ENCODE data around the gene SPTSSB. TPM values are rescaled to one million over a fixed set of nuclear protein-coding genes. Genes with fewer than 3 reads are reported as not detected.

The SPTSSB gene
- total and polyA plus RNA-seq, 9 of the 15 experiments (the other 6 are each of a cell fraction or from before 2014, with no cell fraction given) = 0.07 TPM; not detected in 8

- intact Hi-C loops (cut with micrococcal nuclease) = no loop called here
- H3K4me2 ChIP-seq (ENCODE audit: insufficient read depth, low read length) = no peak overlapping the region
- no peaks in the 10 kb centered on the region for H3K9me1 ChIP-seq (ENCODE audit: control insufficient read depth, insufficient read depth, low read length)
- H3K27ac ChIP-seq (ENCODE audit: extremely low read depth, low read depth, low read length) = no peak overlapping the region
- POLR2A ChIA-PET = no interaction called here
- H3K9me3 ChIP-seq (replicated peaks; ENCODE audit: control insufficient read depth, insufficient read depth, low read depth, low read length) = no peaks in the 10 kb centered on the region
- CTCF ChIA-PET (ENCODE audit: low intra/inter-chr PET ratio) = no interaction called here
- H4K20me1 ChIP-seq (replicated peaks; ENCODE audit: control insufficient read depth, insufficient read depth, low read length) = no peaks in the 10 kb centered on the region
- no peak for DNase-seq (ENCODE audit: extremely low read depth in 1 of 4, low spot score in 3 of 4)
- H3K4me3 ChIP-seq = no peak overlapping the region
- ATAC-seq = no peak
- FAIRE-seq = no peak
- in situ Hi-C loops (cut with MboI) = no loop called here
- H3K36me3 ChIP-seq (ENCODE audit: control insufficient read depth, insufficient read depth, low read length) = no peaks in the 10 kb centered on the region
- BruUV-seq (replicated peaks) = no TSS peak
- H3K9ac ChIP-seq (ENCODE audit: insufficient read depth in 1 of 2, low read depth in 2 of 2, low read length in 2 of 2) = no peak overlapping the region
- no peak for TF ChIP-seq MYC (IDR thresholded peaks at IDR 0.05; ENCODE audit: low read depth, low read length)
- TF ChIP-seq MYC (CRISPR knock-in tag; IDR thresholded peaks at IDR 0.05; ENCODE audit: borderline replicate concordance, low read depth) = no peak
- TF ChIP-seq ZNF444 (CRISPR knock-in tag; IDR thresholded peaks at IDR 0.05) = no peak
- no peak for TF ChIP-seq SNRNP70 (optimal IDR thresholded peaks at IDR 0.05; ENCODE audit: low read depth, low read length)
- TF ChIP-seq NFYB (IDR thresholded peaks at IDR 0.05; ENCODE audit: extremely low read depth, insufficient read length) = no peak
- no peak for TF ChIP-seq HMG20B (CRISPR knock-in tag; IDR thresholded peaks at IDR 0.05)
- TF ChIP-seq PHF21A (IDR thresholded peaks at IDR 0.05; ENCODE audit: borderline replicate concordance, low read depth) = no peak
- no peak for TF ChIP-seq NEUROD1 (IDR thresholded peaks at IDR 0.05; ENCODE audit: borderline replicate concordance, low read depth, low read length, partially characterized antibody)
- TF ChIP-seq ATF4 (CRISPR knock-in tag; IDR thresholded peaks at IDR 0.05) = no peak
- no peaks in the 10 kb centered on the region for H3K4me1 ChIP-seq (replicated peaks in 1 of 2; ENCODE audit: control insufficient read depth in 2 of 2, insufficient read depth in 2 of 2, low read length in 2 of 2)
- H3K79me2 ChIP-seq (ENCODE audit: control insufficient read depth, insufficient read depth, low read length) = no peaks in the 10 kb centered on the region
- H2AFZ ChIP-seq (ENCODE audit: low read depth, low read length) = no peak overlapping the region
- no peaks in the 10 kb centered on the region for H3K27me3 ChIP-seq (ENCODE audit: control insufficient read depth in 2 of 2, insufficient read depth in 2 of 2, low read length in 2 of 2)
These were observed 34.0 kb downstream of the SPTSSB start for GRCh38 chr3:161337311-161337710.
